ENCODE data around the gene FAM174A.

The FAM174A gene

GRCh38 chr5:100535060-100536005 is at the start of gene FAM174A:
Gene FAM174A (plus strand): TSS chr5:100535374. CDS start chr5:100535531, 157 bp downstream.
- peak; percentile 86 for DNase-seq (ENCODE audit: low spot score)

GRCh38 chr5:100493996-100494395 is 41.2 kb upstream of the FAM174A start:
- DNase-seq (ENCODE audit: low spot score): no peak

DNA sequence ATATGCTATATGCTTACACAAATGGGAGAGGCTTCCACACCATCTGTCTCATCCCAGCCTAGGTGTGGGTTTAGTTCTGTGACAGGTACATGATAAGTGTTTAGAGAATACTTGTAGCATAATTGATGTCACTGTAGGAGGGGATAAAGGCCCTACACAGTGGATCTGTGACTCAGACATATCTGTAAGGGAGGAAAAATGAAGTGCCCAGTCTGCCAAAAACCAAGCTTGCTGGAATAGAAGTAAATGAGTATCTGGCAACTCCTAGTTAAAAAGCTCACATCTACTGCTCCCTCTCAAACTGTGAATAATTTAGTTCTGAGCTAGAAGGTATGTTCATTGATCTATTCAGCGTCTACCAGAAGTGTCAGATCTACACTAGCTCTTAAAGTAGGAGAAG is 38.9 kb upstream of the FAM174A start:
- DNase-seq (ENCODE audit: low spot score): no peak

GRCh38 chr5:100502684-100503083 is 32.5 kb upstream of the FAM174A start:
- DNase-seq (ENCODE audit: low spot score): no peak

- DNase-seq (ENCODE audit: low spot score): no peak
Observed at GRCh38 chr5:100505984-100506670, 29.0 kb upstream of the FAM174A start.

DNA sequence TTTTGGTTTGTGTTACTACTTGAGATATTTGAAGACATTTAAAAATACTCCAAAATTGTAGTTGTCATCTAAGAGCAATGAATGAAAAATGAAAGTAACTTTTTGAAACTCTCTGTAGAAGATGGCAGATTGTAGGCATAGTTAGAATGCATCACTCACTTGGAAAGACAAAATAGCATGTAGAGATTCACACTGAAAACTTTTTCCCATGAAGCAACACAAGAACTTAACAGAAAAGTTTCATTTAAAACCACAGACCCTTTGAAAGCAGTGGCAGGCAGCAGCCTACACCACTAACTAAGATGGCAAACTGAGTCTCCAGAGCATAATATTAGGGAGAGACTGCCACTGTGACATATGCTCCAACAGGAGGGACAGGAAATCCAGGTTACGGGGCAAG is 18.9 kb upstream of the FAM174A start:
- no peak for DNase-seq (ENCODE audit: low spot score)

GRCh38 chr5:100517301-100517974 is 17.7 kb upstream of the FAM174A start:
- DNase-seq (ENCODE audit: low spot score): no peak

DNA sequence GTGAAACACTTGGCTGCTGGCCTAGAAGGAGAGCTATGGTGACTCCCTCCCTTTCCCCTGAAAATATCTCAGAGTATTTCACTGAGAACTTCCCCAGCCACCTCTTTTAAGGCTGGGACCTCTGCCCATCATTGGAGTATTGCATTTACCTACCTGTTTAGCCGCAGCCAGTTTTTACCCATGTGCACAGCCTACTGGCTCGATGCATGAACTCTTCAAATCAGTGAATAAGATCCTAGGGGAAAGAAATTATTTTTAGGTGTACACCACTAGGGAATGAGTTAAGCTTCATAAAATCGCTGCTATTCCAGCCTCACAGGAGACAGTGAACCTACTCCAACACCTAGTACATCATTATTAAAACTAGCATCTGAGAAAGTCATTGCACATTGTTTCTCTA is 16.8 kb upstream of the FAM174A start:
- no peak for DNase-seq (ENCODE audit: low spot score)

GRCh38 chr5:100519075-100519474 is 16.1 kb upstream of the FAM174A start:
- no peak for DNase-seq (ENCODE audit: low spot score)

DNA sequence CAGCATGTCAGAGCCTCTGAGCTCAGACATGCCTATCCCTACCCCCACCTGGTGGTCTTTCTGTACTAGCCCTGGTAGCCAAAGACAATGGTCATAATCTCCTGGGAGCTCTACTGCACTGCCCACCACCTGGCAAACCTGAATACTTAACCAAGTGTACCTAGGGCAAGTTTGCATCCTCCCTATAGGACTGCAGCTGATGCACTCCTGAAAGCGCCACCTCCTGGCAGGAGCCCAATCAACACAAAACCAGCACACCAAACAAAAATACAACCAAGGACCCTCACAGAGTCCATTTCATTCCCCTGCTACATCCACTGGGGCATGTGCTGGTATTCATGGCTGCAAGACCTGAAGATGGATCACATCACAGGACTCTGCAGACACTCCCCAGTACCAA is 14.8 kb upstream of the FAM174A start:
- no peak for DNase-seq (ENCODE audit: low spot score)

DNA sequence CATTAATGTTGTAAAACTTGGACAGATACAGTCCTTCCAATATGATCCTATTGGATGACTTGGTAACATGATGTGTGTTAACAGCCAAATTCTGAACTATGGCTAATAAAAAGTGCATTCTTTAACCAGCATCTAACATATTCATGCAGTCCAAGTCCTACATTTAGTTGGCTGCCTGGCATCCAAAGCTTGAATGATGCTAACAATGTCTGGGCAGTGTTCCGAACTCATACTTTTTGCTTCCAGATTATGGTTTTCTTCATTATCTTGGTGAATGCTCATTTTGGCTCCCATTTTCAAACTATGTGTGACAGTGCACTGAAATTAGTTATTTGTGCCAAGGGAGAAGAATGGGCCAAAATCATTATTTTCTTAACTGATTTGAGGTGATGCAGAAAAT is 2.8 kb downstream of the FAM174A start:
- no peak for DNase-seq (ENCODE audit: low spot score)

GRCh38 chr5:100539519-100539918 is 4.3 kb downstream of the FAM174A start:
- DNase-seq (ENCODE audit: low spot score): no peak

DNA sequence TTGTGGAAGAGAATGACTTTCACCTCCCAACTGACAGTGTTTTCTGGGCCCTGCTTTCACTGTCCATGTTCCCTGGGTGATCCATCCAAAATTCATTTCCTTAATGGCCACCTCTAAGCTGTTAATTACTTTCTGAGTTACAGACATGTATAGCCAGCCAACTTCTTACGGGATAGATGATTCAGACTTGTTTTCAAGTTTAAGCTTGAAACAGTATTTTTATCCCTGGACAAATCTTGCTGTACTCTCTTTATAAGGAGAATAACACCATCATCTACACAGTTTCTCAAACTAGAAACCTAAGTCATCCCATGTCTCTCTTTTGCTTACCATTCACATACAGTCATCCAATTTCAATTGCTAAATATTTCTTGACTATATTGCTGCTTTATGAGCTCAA is 6.9 kb downstream of the FAM174A start:
- no peak for DNase-seq (ENCODE audit: low spot score)

DNA sequence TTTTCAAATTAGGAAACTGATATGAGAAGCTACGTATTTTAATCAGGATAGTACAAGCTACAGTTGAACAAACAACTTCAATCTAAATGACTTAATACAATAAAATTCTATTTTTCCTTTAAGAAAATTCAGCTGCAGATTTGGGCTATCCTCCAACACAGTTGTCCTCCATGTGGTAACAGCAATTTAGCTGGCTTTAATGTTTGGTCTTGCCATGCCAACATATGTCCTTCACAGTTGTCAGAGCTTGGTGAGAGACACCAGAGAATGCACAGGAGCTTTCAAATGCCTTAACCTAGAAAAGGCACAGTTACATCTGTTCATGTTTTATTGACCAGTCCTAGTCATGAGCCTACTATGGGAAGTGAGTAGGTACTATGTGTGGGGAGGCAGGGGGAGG is 10.8 kb downstream of the FAM174A start:
- no peak for DNase-seq (ENCODE audit: low spot score)

DNA sequence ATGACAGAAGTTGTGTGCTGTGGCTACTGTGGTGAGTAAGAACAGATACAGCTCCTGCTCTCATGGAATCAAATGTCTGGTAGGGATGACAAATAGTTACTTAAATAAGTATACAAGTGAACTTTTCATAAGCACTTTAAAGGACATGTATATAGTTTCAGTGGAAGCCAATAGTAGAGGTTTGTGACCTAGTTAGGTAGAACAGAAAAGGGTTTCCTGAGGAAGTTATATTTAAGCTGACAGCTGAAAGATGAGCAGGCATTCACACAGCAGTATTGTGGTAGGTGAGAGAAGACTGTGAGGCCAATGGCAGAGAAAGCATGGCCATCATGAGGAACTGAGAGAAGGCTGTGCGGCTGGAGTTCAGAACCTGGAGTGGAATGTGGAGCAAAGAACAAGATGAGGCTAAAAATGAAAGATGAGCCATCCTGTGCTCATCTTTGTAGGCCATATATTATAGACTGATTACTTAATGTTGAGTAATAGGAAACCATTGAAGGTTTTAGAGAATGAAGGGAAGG is 15.4 kb downstream of the FAM174A start:
- DNase-seq (ENCODE audit: low spot score): no peak

GRCh38 chr5:100551183-100551582 is 16.0 kb downstream of the FAM174A start:
- DNase-seq (ENCODE audit: low spot score): no peak

- DNase-seq (ENCODE audit: low spot score): no peak
Observed at GRCh38 chr5:100553209-100553608, 18.0 kb downstream of the FAM174A start.

GRCh38 chr5:100560860-100561259 is 25.7 kb downstream of the FAM174A start:
- no peak for DNase-seq (ENCODE audit: low spot score)

GRCh38 chr5:100562821-100563220 is 27.6 kb downstream of the FAM174A start:
- DNase-seq (ENCODE audit: low spot score): no peak

- no peak for DNase-seq (ENCODE audit: low spot score)
Observed at GRCh38 chr5:100566382-100567141, 31.4 kb downstream of the FAM174A start.

- no peak for DNase-seq (ENCODE audit: low spot score)
Observed at GRCh38 chr5:100574716-100575115, 39.5 kb downstream of the FAM174A start.

DNA sequence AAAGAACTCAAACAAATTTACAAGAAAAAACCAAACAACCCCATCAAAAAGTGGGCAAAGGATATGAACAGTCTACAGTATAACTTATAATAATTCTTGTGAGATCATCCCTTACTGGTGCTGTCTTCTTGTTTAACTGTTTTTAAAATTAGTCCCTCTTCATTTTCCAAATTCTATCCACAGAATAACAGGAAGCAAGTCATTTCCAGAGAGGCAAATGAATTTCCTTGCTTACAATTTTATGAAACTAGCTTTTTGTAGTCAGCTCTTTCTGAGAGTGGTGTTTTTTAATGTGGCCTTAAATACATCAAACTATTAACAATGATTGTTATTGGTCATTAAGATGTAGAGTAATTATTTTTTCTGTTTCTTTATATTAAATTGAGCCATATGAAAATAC is 40.6 kb downstream of the FAM174A start:
- no peak for DNase-seq (ENCODE audit: low spot score)
